ENCODE measurements around the gene SPACA4.
"Not testable (repeated sequence)": the region's sequence is repeated elsewhere in the genome, so short reads cannot be mapped to it uniquely, and the experiment has no call there.

The SPACA4 gene

DNA sequence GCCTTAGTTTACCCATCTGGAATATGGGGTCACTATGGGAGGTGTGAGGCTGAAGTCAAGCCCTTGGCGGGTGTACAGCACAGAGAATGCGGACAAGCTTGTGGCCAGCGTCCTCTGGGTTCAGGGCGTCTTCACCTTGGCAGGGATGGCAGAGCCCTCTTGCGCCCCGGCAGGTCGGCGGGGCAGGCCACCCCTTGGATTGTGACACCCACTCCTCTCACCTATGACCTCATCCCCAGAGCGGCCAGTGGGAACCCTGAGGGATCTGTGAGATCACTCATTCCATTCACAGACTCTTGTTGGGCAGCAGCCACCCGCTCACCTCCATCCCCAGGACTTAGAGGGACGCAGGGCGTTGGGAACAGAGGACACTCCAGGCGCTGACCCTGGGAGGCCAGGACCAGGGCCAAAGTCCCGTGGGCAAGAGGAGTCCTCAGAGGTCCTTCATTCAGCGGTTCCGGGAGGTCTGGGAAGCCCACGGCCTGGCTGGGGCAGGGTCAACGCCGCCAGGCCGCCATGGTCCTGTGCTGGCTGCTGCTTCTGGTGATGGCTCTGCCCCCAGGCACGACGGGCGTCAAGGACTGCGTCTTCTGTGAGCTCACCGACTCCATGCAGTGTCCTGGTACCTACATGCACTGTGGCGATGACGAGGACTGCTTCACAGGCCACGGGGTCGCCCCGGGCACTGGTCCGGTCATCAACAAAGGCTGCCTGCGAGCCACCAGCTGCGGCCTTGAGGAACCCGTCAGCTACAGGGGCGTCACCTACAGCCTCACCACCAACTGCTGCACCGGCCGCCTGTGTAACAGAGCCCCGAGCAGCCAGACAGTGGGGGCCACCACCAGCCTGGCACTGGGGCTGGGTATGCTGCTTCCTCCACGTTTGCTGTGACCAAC, at the start of gene SPACA4:
TSS of gene SPACA4 (plus strand) at position 280 of the 896 bp plus-strand sequence. CDS start at position 517, 237 bp downstream.
- DNase-seq (ENCODE audit: low read depth), result no peak

GRCh38 chr19:48556825-48557224, 49.7 kb upstream of the SPACA4 start:
- DNase-seq (ENCODE audit: low read depth), result no peak

- DNase-seq (ENCODE audit: low read depth), result peak; percentile 36
Observed at GRCh38 chr19:48558018-48558684, 48.4 kb upstream of the SPACA4 start.

DNA sequence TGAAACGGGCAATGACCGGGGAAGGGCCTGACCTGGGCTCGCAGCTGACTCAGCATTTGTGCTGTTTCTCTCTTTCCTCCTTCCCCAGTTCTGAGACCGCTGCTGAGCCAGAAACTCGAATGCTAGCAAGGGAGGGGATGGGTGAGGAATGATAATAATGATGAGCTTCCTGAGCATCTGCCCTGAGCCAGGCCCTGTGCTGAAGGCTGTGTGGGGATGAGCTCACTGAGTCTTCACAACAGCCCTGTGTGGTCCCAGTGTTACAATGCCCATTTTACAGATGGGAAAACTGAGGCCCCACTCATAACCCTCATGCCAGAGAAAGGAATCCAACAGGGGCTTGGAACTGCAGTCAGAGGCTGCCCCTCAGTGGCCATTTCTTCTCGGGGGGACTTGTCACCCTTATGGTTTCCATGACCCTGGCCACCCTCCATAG, 46.4 kb upstream of the SPACA4 start:
- no peak for DNase-seq (ENCODE audit: low read depth)

DNA sequence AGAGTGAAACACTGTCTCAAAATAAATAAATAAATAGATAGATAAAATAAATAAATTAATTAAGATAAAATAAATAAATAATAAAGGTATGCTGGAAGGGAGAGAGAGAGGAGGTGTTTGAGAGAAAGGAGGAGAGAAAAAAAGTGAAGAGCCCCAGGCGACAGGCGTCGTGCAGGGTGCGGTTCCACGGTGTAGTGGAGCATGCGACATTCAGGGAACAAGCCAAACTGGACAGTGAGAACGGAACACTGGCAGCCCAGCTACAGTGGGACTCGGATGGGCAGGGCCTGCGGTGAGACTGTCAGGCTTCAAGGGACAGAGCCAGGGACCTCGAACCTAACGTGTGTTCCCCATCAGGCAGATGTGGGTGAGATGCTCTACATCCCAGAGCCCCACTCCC, 45.1 kb upstream of the SPACA4 start:
- DNase-seq (ENCODE audit: low read depth), result no peak

DNA sequence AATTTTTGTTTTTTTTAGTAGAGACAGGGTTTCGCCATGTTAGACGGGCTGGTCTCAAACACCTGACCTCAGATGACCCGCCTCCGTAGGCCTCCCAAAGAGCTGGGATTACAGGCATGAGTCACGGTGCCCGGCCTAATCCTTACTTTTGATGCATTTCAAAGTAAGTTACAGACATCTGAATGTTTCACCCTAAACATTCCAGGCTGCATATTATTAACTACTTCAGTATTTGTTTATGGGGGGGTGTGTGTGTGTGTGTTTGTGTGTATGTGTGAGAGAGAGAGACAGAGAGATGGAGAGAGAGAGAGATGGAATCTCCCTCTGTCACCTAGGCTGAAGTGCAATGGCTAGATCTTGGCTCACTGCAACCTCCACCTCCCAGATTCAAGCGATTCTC, 41.5 kb upstream of the SPACA4 start:
- DNase-seq (ENCODE audit: low read depth), result peak; percentile 48

GRCh38 chr19:48568345-48568886, 38.1 kb upstream of the SPACA4 start:
- DNase-seq (ENCODE audit: low read depth), result peak; percentile 94

GRCh38 chr19:48569814-48570213, 36.7 kb upstream of the SPACA4 start:
- DNase-seq (ENCODE audit: low read depth), result peak; percentile 31

GRCh38 chr19:48571378-48572162, 35.0 kb upstream of the SPACA4 start:
- no peak for DNase-seq (ENCODE audit: low read depth)

- no peak for DNase-seq (ENCODE audit: low read depth)
Observed at GRCh38 chr19:48573163-48573505, 33.4 kb upstream of the SPACA4 start.

DNA sequence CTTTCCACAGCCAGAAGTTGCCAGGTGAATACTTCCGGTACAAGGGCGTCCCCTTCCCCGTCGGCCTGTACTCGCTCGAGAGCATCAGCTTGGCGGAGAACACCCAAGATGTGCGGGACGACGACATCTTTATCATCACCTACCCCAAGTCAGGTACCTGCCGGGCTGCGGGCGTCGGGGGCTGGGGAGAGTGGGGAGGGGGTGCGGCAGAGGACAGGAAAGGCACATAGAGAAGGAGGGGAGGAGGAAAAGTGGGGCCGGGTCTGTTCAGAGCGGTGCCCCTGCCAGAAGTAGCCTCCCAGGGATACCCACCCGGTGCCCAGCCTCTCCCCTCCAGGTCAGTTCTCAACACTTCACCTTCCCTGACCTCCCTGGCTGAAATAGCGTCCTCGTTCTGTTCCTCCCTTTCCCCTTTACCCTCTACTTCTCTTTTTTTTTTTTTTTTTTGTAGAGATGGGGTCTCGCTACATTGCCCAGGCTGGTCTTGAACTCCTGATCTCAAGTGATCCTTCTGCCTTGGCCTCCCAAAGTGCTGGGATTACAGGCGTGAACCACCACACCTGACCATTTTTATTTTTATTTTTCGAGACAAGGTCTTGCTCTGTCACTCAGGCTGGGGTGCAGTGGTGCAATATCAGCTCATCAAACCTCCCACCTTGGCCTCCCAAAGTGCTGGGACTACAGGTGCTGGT, 30.5 kb upstream of the SPACA4 start:
- DNase-seq (ENCODE audit: low read depth), result no peak

DNA sequence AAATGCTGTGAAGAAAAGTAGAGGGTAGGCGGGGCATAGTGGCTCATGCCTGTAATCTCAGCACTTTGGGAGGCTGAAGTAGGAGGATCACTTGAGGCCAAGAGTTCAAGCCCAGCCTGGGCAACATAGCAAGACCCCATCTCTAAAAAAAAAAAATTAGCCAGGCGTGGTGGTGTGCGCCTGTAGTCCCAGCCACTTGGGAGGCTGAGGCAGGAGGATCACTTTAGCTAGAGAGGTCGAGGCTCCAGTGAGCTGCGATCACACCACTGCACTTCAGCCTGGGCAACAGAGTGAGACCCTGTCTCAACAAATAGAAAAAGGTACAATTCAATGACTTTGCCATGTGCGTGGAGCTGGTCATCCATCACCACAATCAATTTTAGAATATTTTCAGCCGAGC, 28.6 kb upstream of the SPACA4 start:
- DNase-seq (ENCODE audit: low read depth), result not testable (repeated sequence)

DNA sequence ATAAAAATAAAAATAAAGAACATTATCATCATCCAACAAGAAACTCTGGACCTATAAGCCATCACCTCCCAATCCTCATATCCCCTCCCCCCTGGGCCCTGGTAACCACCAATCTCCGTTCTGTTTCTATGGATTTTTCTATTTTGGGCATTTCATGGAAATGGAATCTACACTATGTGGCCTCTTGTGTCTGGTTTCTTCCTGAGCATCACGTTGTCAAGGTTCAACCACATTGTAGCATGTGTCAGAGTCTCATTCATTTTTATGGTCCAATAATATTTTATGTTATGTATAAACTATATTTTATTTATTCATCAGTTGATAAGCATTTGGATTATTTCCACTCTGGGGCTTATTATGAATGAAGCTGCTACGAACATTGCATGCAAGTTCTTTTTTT, 27.7 kb upstream of the SPACA4 start:
- no peak for DNase-seq (ENCODE audit: low read depth)

- no peak for DNase-seq (ENCODE audit: low read depth)
Observed at GRCh38 chr19:48582168-48582567, 24.4 kb upstream of the SPACA4 start.

- no peak for DNase-seq (ENCODE audit: low read depth)
Observed at GRCh38 chr19:48587387-48587786, 19.2 kb upstream of the SPACA4 start.

- DNase-seq (ENCODE audit: low read depth), result peak; percentile 70
Observed at GRCh38 chr19:48588670-48589401, 17.7 kb upstream of the SPACA4 start.

DNA sequence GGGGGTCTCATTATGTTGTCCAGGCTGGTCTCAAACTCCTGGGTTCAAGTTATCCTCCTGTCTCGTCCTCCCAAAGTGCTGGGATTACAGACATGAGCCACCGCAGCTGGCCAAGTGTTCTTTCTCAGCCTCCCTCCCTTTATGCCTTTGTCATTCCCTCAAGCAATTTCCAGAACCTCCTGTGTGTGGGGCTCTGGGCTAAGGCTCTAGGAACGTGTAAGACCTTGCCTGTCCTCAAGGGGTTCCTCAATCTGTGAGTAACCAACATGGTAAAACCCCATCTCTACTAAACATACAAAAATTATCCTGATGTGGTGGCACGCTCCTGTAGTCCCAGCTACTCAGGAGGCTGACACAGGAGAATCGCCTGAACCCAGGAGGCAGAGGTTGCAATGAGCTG, 15.5 kb upstream of the SPACA4 start:
- no peak for DNase-seq (ENCODE audit: low read depth)

DNA sequence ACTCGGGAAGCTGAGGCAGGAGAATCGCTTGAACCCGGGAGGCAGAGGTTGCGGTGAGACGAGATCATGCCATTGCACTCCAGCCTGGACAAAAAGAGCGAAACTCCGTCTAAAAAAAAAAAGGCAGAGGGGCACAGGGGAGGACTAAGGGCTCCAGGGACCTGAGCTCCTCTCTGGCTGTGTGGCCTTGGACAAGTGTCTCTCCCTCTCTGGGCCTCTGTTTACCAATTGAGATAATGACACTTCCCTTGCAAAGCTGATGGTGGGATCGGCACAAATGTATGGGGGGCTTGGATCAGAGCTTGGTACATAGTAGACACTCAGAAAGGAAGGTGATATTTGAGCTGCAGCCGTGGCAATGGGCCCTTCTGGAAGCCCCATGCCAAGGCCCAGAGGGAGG, 11.4 kb upstream of the SPACA4 start:
- no peak for DNase-seq (ENCODE audit: low read depth)

DNA sequence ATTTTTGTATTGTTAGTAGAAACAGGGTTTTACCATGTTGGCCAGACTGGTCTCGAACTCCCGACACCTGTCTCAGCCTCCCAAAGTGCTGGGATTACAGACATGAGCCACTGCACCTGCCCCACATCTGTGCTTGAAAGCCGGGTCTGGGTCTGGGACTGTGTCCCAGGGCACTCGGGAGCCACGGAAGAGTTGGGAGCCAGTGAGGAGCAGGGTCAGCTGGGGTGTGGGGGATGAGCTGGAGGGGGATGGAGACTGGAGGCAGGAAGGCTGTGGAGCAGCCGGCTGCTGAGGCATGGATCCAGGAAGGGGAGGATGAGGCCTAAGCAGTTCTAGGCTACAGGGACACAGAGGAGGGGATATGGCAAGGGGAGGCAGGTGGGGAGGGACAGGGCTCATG, 10.7 kb upstream of the SPACA4 start:
- no peak for DNase-seq (ENCODE audit: low read depth)

- DNase-seq (ENCODE audit: low read depth), result no peak
Observed at GRCh38 chr19:48596237-48596636, 10.3 kb upstream of the SPACA4 start.
